NCI-H2081 (cell line): ENCODE measurements around the gene PDE4D.
A peak's percentile ranks its signal among the peaks of the same experiment; 100 is the strongest.

Experiments used
- DNase-seq, 2 experiments: peaks; one replicate each; lab custom pipeline; 2025; lab: John Stamatoyannopoulos, UW

The PDE4D gene

DNA sequence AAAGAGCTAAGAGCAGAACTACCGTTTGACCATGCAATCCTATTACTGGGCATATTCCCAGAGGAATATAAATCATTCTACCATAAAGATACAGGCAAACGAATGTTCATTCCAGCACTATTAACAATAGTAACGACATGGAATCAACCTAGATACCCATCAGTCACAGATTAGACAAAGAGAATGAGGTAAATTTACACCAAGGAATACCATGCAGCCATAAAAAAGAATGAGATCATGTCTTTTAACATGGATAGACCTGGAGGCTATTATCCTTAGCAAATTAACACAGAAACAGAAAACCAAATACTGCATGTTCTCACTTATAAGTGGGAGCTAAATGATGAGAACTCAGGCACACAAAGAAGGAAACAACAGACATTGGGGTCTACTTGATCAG is 641.9 kb downstream of the PDE4D start:
- no peak for DNase-seq

DNA sequence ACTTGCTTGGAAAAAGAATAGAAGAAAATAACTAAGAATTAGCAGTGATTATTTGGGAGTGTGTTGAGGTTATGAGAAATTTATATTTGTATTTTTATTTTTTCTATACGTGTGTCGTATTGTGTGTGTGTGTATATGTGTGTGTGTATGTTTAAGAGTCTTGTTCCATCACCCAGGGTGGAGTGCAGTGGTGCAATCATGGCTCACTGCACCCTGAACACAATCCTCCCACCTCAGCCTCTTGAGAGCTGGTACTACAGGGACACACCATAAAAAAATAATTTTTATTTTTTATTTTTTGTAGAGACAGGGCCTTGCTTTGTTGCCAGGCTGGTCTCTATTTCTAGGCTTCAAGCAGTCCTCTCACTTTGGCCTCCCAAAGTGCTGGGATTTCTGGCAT is 643.8 kb downstream of the PDE4D start:
- DNase-seq = no peak

DNA sequence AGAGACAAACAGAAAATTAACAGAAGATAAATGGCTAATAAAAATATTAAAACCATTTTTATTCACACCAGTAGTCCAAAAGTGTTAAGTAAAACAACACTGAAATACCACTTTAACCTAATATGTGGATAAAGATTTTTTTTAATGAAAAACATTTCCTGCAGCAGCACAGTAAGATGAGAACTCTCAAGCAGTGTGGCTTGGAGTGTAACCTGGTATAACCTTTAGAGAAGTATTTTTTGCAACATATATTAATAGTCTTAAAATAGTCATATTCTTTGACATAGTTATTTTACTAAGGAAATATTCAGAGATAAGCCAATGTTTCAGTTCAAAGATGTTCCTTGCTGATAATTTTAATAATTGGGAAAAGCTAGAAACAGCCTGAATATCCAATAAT is 644.4 kb downstream of the PDE4D start:
- no peak for DNase-seq

- no peak for DNase-seq
These were observed 646.6 kb downstream of the PDE4D start for GRCh38 chr5:59246882-59247281.

GRCh38 chr5:59246145-59246869 is 647.2 kb downstream of the PDE4D start:
- no peak for DNase-seq

GRCh38 chr5:59245198-59245597 is 648.3 kb downstream of the PDE4D start:
- peak; percentile 22 to 65 for DNase-seq

DNA sequence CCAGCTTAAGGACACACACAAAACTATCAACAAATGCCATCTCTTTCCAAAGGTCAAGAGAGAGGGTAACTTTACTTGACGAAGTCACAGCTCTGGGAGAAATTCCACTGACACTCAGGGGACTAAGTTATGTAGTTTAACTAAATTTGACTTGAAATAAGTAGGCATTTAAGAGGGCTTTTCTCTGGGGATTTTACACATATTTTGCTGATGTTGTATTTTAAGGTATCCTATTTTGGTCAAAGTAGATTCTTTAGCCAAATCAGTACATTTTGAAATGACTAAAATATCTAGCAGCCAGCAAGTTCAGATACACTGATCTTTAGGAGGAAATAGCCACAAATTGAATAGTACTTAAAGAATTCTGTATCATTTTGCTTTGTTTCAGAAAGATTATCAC is 652.0 kb downstream of the PDE4D start:
- DNase-seq = no peak

GRCh38 chr5:59241119-59241518 is 652.4 kb downstream of the PDE4D start:
- no peak for DNase-seq

DNA sequence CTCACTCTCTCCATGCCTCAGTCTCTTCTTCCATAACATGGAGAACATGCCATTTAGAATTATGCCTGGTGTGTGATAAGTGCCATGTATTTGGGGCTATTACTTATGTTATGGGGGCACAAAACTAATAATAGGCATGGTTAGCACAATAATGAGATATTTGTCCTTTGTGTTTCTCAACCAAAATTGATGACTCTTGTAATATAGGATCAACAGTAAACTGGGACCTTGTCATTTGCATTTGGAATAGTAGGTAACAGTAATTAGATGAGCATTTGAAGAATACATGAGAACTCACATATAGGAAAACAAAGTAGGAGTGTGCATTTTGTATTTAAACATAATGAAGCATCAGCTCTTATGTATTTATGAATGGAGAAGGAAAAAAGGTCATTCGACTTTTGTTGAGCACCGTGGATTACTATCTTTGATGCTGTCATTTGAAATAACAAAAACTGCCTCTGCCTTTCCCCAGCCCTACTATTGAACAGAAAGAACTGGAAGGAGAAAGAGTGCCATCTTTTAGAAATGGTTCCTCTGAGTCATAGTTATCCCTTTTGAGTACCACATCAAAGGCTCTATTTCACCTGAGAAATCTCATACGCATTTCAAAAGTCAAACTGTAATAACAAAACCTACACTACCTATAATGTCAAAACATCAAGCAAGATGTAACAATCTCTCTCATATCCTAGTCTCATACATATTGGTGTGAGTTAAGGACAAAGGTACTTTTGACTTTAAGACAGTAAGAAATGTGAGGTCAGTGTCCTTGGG is 655.2 kb downstream of the PDE4D start:
- DNase-seq = no peak

DNA sequence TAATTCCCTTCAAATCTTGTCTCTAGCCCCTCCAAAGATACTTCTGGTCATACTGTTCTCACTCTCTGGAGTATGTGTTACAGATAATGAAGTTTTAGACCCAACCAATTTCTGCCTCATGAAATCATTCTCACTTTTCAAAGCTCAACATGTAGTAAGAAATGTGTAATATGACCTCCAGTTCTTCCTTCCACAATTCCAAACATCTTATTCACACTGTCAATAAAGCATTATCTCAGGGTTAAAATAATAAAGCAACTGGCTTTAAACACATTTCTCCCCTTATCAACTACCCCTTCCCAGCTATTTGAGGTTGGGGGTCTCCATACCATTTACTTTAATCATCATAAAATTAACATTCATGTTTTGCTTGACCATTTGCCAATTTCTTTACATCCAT is 656.5 kb downstream of the PDE4D start:
- DNase-seq = no peak

GRCh38 chr5:59236448-59236847 is 657.1 kb downstream of the PDE4D start:
- no peak for DNase-seq

DNA sequence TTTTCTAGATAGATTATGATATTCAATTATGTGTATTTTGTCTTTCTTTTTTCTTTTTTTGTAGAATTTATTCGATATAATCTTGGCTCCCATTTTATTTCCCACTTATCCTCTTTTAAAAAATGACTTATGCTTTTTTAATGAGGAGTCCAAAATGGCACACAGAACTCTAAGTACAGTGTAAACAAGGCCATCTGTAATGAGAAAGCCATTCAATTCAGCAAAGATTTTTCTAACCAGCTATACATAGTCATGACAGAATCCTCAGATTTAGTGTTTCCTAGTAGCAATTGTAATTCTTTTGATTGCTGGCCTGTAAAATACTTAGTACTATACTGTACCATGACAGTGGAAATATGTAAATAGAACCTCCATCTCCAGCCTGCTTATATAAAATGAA is 659.3 kb downstream of the PDE4D start:
- peak in 1 of 2 experiments; percentile 25 for DNase-seq

- no peak for DNase-seq
These were observed 662.1 kb downstream of the PDE4D start for GRCh38 chr5:59231221-59231931.

- DNase-seq = peak in 1 of 2 experiments; percentile 8
These were observed 670.6 kb downstream of the PDE4D start for GRCh38 chr5:59222687-59223511.

- no peak for DNase-seq
These were observed 671.8 kb downstream of the PDE4D start for GRCh38 chr5:59221769-59222168.

- peak in 1 of 2 experiments; percentile 3 for DNase-seq
These were observed 675.0 kb downstream of the PDE4D start for GRCh38 chr5:59218424-59219045.

GRCh38 chr5:59216841-59217240 is 676.7 kb downstream of the PDE4D start:
- no peak for DNase-seq

GRCh38 chr5:59212596-59212995 is 680.9 kb downstream of the PDE4D start:
- DNase-seq = no peak

GRCh38 chr5:59209758-59210359 is 683.7 kb downstream of the PDE4D start:
- DNase-seq = peak in 1 of 2 experiments; percentile 14

DNA sequence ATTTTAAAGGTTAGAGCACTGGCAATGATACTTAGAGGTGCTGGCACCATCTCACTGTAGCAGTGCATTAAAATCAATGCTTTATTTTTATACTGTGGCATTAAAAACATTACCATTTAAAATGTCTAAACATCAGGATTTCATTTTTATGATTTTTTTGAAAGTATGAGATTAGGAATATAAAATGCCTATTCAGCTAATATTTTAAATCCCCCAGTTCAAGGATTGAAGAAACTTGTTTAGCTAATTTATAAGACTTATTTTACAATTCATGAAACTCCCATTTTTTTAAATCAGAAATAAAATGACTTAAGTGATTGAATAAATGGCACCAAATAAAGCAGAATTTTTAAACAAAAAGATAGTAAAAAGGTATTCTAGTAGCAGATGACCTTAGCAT is 685.1 kb downstream of the PDE4D start:
- DNase-seq = no peak

DNA sequence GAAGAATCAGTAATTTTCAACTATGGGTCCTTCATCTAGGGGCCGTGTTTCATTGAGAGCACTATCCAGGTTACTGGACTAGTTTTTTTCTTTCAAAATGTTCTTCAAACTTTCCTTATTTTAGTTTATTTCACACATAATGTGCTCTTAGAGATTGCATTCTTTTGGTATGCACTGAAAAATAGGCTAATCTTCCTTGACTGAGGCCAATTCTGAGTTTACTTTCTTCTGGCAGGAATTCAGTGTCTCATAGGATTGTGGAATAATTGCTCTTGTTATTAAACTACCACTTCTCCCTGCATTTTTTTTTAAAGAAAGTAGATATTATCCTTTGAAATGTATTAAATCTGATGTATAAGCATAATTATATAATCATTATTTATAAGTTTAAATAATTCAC is 686.1 kb downstream of the PDE4D start:
- no peak for DNase-seq
